Tibial artery (tissue), 4 donors: ENCODE measurements around the gene S100A6.

Source experiments
- DNase-seq, 2 donors: peaks; one replicate each; pipeline ENCODE4 v3.0.0-alpha.2; 2019
- H3K27ac ChIP-seq, 2 donors: fragments of 200-600 bp; sonication (generic) in 1 of 2; 1 replicate in 1 of 2; 2 replicates in 1 of 2; pipeline ENCODE4 v1.5.1; 2018 to 2019; ENCODE audit warnings: mild to moderate bottlenecking in 1 of 2
- H3K27me3 ChIP-seq, 2 donors: fragments of 200-600 bp; sonication (generic) in 1 of 2; one replicate each; pipeline versions ENCODE4 v1.5.1 to v1.6.0; 2016 to 2019
- H3K36me3 ChIP-seq, 3 donors: fragments of 200-600 bp; sonication (generic) in 2 of 3; one replicate each; pipeline ENCODE4 v1.5.1; 2016 to 2019; ENCODE audit warnings: mild to moderate bottlenecking in 2 of 3
- H3K4me1 ChIP-seq, 4 donors: fragments of 200-600 bp; sonication (generic) in 2 of 4; 1 replicate in 3 of 4; 2 replicates in 1 of 4; pipeline ENCODE4 v1.5.1; 2016 to 2019
- H3K4me3 ChIP-seq, 2 donors: fragments of 200-600 bp; sonication (generic) in 1 of 2; 1 replicate in 1 of 2; 2 replicates in 1 of 2; pipeline ENCODE4 v1.5.1; 2018 to 2019; ENCODE audit warnings: mild to moderate bottlenecking in 2 of 2
- H3K9me3 ChIP-seq, 3 donors: fragments of 200-600 bp; sonication (generic) in 1 of 3; one replicate each; pipeline ENCODE4 v1.5.1; 2016 to 2019
- intact Hi-C: fragments of 100-400 bp; cut with DNase I; formaldehyde crosslinking; loops from one replicate; pipeline ENCODE4 v1.15.0; 2023; ENCODE audit warnings: low total_unique reads
- TF ChIP-seq, protein P1 (sequence below), 2 experiments: fragments of 200-600 bp in 1 of 2; fragments of 450-650 bp in 1 of 2; IDR thresholded peaks; one replicate each; pipeline ENCODE4 v1.5.1; 2017 to 2019; ENCODE audit warnings: antibody characterized with exemption in 2 of 2, mild to moderate bottlenecking in 1 of 2, moderate library complexity in 1 of 2

S100A6 gene

DNA sequence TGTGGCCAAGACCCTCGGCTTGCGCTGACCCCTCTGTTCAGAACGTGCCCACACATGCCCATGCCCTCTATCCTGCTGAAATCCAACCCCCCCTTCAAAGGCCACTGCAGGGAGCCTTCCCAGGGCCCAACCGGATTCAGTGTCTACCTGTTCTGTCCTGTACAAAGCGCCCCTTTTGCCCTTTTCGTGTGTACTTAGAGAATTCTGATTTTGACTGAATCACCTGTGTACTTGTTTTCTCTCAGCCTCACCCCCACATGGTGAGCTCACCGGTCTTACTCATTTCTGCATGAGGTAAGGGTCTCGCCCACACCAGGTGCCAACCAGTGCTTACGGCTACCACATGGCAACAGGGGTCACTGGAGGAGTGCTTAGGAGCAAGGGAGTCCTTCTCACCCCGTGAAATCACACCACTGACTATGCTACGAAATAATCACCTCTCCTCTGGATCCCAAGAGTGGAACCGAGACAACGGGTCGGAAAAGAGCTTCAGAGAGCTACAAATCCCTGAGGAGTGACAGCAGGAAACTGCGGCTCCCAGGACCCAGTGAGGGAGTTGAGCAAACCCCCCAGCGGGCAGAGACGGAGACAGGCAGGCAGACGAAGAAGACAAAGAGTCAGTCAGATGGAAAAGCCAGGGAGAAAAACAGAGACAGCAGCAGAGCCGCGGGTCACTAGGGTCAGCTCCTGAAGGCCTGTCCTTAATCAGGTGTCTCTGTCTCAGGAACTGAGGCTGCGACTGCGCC, 32.0 kb upstream of the S100A6 start:
- peak overlapping the region; percentile 28 to 48 for H3K4me3 ChIP-seq
- H3K9me3 ChIP-seq, result no peaks in the 10 kb centered on the region
- H3K27ac ChIP-seq, result peak overlapping the region; percentile 94 to 95
- DNase-seq, result no peak
- no peaks in the 10 kb centered on the region for H3K36me3 ChIP-seq
- TF ChIP-seq, protein P1, sequence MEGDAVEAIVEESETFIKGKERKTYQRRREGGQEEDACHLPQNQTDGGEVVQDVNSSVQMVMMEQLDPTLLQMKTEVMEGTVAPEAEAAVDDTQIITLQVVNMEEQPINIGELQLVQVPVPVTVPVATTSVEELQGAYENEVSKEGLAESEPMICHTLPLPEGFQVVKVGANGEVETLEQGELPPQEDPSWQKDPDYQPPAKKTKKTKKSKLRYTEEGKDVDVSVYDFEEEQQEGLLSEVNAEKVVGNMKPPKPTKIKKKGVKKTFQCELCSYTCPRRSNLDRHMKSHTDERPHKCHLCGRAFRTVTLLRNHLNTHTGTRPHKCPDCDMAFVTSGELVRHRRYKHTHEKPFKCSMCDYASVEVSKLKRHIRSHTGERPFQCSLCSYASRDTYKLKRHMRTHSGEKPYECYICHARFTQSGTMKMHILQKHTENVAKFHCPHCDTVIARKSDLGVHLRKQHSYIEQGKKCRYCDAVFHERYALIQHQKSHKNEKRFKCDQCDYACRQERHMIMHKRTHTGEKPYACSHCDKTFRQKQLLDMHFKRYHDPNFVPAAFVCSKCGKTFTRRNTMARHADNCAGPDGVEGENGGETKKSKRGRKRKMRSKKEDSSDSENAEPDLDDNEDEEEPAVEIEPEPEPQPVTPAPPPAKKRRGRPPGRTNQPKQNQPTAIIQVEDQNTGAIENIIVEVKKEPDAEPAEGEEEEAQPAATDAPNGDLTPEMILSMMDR (IDR thresholded peaks at IDR 0.05), result no peak
- H3K27me3 ChIP-seq, result no peaks in the 10 kb centered on the region
- intact Hi-C loops, result loop anchor here (1.0 to 5.0 kb wide), 3 partner anchors 34 to 105 kb away; partner anchors contain the start of gene ILF2
- peaks cover 15 to 51% (median 42%) of the 10 kb centered on the region in 4 donors for H3K4me1 ChIP-seq

DNA sequence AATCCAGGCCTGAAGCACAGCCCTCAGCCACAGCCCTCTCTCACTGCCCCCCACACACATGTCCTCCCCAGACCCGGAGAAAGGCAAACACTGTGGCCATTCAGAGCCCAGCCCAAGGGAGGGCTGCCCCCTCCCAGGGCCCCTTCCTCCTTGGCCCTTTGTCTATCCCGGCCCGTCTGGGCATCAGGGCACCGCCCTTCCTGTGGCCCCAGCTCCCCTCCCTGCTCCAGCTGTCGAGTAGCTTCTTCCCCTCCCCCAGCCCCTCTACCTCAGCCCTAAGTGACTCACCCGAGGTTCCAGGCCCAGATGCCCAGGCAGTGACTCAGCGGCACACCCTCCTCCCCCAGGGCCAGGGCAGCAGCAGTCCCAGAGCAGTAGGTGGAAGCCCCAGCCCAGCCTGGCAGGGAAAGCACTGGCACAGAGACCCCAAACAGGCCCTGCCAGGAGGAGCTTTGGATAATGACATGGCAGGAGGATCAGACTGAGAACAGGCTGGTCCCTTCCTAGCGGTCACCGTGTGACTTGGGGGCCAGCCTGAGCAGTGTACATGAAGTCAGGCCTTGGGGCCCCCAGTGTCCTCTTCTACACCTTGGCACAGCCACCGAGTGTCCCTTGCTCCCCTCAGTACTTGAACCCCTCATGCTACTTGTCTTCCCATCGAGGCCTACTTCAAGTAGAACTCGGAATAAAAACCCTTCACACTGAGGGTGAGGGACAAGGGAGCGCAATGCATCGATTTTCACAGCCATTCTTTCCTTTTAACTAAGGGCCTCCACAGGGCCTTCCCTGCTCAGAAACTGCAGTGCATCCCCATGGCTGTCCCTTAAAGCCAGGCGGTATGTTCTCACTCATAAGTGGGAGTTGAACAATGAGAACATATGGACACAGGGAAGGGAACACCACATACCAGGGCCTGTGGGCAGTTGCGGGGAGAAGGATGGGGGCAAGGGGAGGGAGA, 30.9 kb upstream of the S100A6 start:
- intact Hi-C loops, result loop anchor here (1.0 to 5.0 kb wide), 2 partner anchors 33 to 106 kb away; partner anchors contain the start of gene ILF2
- Histone ChIP-seq H3K36me3 (no peaks in the 10 kb centered on the region), H3K9me3 (no peaks in the 10 kb centered on the region), H3K4me1 (peaks cover 15 to 43% (median 39%) of the 10 kb centered on the region in 4 donors), H3K27me3 (no peaks in the 10 kb centered on the region), H3K4me3 (peak overlapping the region in 1 of 2 donors; percentile 15), H3K27ac (peak overlapping the region; percentile 94 to 95)
- DNase-seq, result peak; percentile 98 to 99
- TF ChIP-seq, protein P1 (IDR thresholded peaks at IDR 0.05), result peak in 1 of 2 experiments; percentile 28

DNA sequence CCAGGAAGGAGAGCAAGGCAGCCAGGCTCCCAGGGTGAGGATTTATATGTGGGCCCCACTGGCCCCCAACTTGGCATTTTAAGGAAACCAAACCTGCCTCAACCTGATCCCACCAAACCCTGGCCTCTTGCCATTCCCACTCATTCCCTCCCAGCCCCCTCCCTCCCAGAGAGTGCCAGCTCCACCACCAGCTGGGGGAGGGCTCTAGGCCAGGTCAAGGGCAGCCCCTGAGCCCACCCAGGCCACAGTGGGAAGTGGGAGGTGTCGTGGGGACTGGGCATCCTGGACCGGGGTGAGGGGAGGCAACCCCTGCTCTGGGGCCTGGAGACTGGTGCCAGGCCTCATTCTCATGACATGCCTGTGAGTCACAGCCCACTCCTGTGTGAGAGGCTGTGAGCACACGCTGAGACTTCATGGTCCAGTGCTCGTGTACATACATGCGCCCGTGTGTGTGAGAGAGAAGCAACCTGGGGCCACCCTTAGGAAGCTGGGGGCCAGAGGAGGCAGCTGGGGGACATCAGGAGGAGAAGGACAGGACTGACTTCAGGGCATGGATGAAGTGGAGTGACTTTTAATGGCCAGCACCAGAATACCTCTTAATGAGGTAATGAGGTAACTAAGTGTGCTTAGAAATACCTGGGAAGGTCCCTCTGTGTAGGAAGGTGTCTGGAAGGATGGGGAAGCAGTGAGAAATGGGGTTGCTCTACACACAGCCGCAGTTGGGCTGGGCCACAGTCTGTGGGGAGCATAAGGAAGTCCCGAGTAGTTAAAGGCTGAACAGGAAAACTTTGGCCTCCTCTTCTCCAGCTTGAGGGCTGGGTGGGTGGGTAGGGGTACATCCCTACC, 30.0 kb upstream of the S100A6 start, which contains the start of gene S100A2:
S100A2 (minus strand) TSS at position 316 of the 846 bp plus-strand sequence. CDS start 1,967 bp downstream, outside the sequence.
- intact Hi-C loops, result loop anchor here (5.0 kb wide), 1 partner anchor 107 kb away; the partner anchor contains the start of gene ILF2
- H3K4me1 ChIP-seq, result peaks cover 15 to 43% (median 39%) of the 10 kb centered on the region in 4 donors
- peak; percentile 79 to 89 for DNase-seq

DNA sequence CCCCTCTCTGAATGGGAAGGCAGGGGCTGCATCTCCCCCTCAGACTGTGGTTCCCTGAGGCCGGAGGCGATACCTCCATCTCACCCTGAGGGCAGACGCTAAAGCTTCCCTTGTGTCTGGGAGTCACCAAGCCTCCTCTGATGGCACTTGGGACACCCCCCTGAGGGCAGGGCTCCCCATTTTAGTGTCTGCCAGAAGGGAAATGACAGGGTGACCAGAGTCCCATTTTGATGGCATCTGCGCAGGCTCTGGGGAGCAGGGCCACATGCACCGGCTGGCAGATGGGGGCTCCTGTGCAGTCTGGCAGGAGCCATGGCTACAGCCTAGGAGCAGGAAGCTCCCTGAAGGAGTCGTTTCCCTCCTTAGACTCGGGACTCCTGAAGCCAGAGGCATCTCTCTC, 28.2 kb upstream of the S100A6 start:
- intact Hi-C loops, result no loop called here
- Histone ChIP-seq H3K27ac (peak overlapping the region; percentile 33 to 94), H3K9me3 (no peaks in the 10 kb centered on the region), H3K36me3 (no peaks in the 10 kb centered on the region), H3K4me3 (no peak overlapping the region), H3K4me1 (peaks cover 15 to 42% (median 38%) of the 10 kb centered on the region in 4 donors), H3K27me3 (no peaks in the 10 kb centered on the region)
- TF ChIP-seq, protein P1 (IDR thresholded peaks at IDR 0.05), result no peak
- DNase-seq, result no peak

More for the DNA sequence above, 30.0 kb upstream of the S100A6 start, which contains the start of gene S100A2:
- Histone ChIP-seq H3K4me3 (peak within 1 kb of the TSS in 1 of 2 donors; percentile 15), H3K27me3 (no peaks in the 10 kb centered on the region), H3K36me3 (no peaks in the 10 kb centered on the region), H3K9me3 (no peaks in the 10 kb centered on the region), H3K27ac (peak within 1 kb of the TSS; percentile 94 to 95)
- TF ChIP-seq, protein P1 (IDR thresholded peaks at IDR 0.05), result no peak
